Activated CD4-positive, alpha-beta T cell treated with anti-CD3 and anti-CD28 coated beads, Interleukin-2, amount 50 U/mL, for 48 hours (primary cell): ENCODE results near the gene SAMD4A.
"Not testable (repeated sequence)": the region's sequence is repeated elsewhere in the genome, so short reads cannot be mapped to it uniquely, and the experiment has no call there.

Source experiments
- DNase-seq, 2 experiments: peaks; one replicate each; pipeline ENCODE4 v3.0.0-alpha.2; 2020

Gene SAMD4A

GRCh38 chr14:54785778-54786770 lies 219.1 kb downstream of the SAMD4A start:
- no peak for DNase-seq

- DNase-seq: no peak
These were observed 219.9 kb downstream of the SAMD4A start for GRCh38 chr14:54786838-54787237.

GRCh38 chr14:54787261-54787660 lies 220.3 kb downstream of the SAMD4A start:
- DNase-seq: no peak

- no peak for DNase-seq
These were observed 221.8 kb downstream of the SAMD4A start for GRCh38 chr14:54788701-54789100.

- DNase-seq: no peak
These were observed 222.2 kb downstream of the SAMD4A start for GRCh38 chr14:54789166-54789565.

GRCh38 chr14:54789781-54790480 lies 223.0 kb downstream of the SAMD4A start:
- no peak for DNase-seq

- DNase-seq: no peak
These were observed 224.1 kb downstream of the SAMD4A start for GRCh38 chr14:54791001-54791400.

- DNase-seq: no peak
These were observed 225.4 kb downstream of the SAMD4A start for GRCh38 chr14:54792288-54792687.

GRCh38 chr14:54794159-54794558 lies 227.2 kb downstream of the SAMD4A start:
- DNase-seq: no peak

- DNase-seq: no peak
These were observed 227.9 kb downstream of the SAMD4A start for GRCh38 chr14:54794796-54795195.

- no peak for DNase-seq
These were observed 230.0 kb downstream of the SAMD4A start for GRCh38 chr14:54796961-54797360.

GRCh38 chr14:54797556-54797955 lies 230.6 kb downstream of the SAMD4A start:
- DNase-seq: no peak

GRCh38 chr14:54797986-54798385 lies 231.1 kb downstream of the SAMD4A start:
- DNase-seq: no peak

GRCh38 chr14:54798465-54799124 lies 231.7 kb downstream of the SAMD4A start:
- no peak for DNase-seq

GRCh38 chr14:54801482-54801881 lies 234.6 kb downstream of the SAMD4A start:
- not testable (repeated sequence) for DNase-seq

GRCh38 chr14:54803396-54803795 lies 236.5 kb downstream of the SAMD4A start:
- no peak for DNase-seq

GRCh38 chr14:54803926-54804537 lies 237.1 kb downstream of the SAMD4A start:
- no peak for DNase-seq

- no peak for DNase-seq
These were observed 237.7 kb downstream of the SAMD4A start for GRCh38 chr14:54804538-54805041.

- DNase-seq: no peak
These were observed 238.1 kb downstream of the SAMD4A start for GRCh38 chr14:54805070-54805444.

- peak; percentile 88 to 90 for DNase-seq
These were observed 238.8 kb downstream of the SAMD4A start for GRCh38 chr14:54805445-54806322.

- no peak for DNase-seq
These were observed 239.7 kb downstream of the SAMD4A start for GRCh38 chr14:54806616-54807015.

- no peak for DNase-seq
These were observed 240.5 kb downstream of the SAMD4A start for GRCh38 chr14:54807428-54807827.
